Muscle of leg (tissue), 11 donors: Measurements from ENCODE around the gene TUBD1. TPM values are rescaled to one million over a fixed set of nuclear protein-coding genes. Genes with fewer than 3 reads are reported as not detected.
"Not testable (repeated sequence)": the region's sequence is repeated elsewhere in the genome, so short reads cannot be mapped to it uniquely, and the experiment has no call there.

Experiments
- DNase-seq: peaks from one replicate; pipeline ENCODE4 v3.0.0; 2013
- H3K27ac ChIP-seq: one replicate; pipeline ENCODE4 v1.5.1; 2013; ENCODE audit warnings: mild to moderate bottlenecking, low read length, control low read depth
- H3K27me3 ChIP-seq: one replicate; pipeline ENCODE4 v1.6.1; 2013; ENCODE audit warnings: low read length; ENCODE audit not compliant: control insufficient read depth, insufficient read depth
- H3K36me3 ChIP-seq: one replicate; pipeline ENCODE4 v1.6.1; 2013; ENCODE audit warnings: low read length; ENCODE audit not compliant: control insufficient read depth, insufficient read depth
- H3K4me1 ChIP-seq: one replicate; pipeline ENCODE4 v1.6.1; 2013; ENCODE audit warnings: low read length; ENCODE audit not compliant: control insufficient read depth, insufficient read depth
- H3K4me3 ChIP-seq: one replicate; pipeline ENCODE4 v1.5.1; 2013; ENCODE audit warnings: low read length, control low read depth
- H3K9me3 ChIP-seq: replicated peaks from 2 replicates; pipeline ENCODE4 v1.6.1; 2013; ENCODE audit warnings: low read depth, low read length; ENCODE audit not compliant: control insufficient read depth
- WGBS: methylation state at CpG from one replicate; pipeline ENCODE4 v1.1.5; 2013; ENCODE audit warnings: missing lambda C conversion rate; ENCODE audit not compliant: insufficient coverage; 5-methylcytosine and 5-hydroxymethylcytosine counted together
- polyA plus RNA-seq, 8 donors: library from polyadenylated mRNA; unstranded; fragments of 120-200 nt; gene quantifications; one replicate each; pipeline versions ENCODE4 v1.2.1 to v1.2.3, GENCODE V29; 2013; ENCODE audit warnings: inconsistent platforms in 1 of 8, low replicate concordance in 1 of 8; ENCODE audit not compliant: insufficient read length in 8 of 8, insufficient read depth in 1 of 8
- total RNA-seq: library from RNA; stranded (reverse); fragments of 120-200 nt; gene quantifications from one replicate; pipeline ENCODE4 v1.2.4, GENCODE V29; 2013

TUBD1 gene
- total and polyA plus RNA-seq, 9 donors = 7.2 to 12.4 (median 9.9) TPM

DNA sequence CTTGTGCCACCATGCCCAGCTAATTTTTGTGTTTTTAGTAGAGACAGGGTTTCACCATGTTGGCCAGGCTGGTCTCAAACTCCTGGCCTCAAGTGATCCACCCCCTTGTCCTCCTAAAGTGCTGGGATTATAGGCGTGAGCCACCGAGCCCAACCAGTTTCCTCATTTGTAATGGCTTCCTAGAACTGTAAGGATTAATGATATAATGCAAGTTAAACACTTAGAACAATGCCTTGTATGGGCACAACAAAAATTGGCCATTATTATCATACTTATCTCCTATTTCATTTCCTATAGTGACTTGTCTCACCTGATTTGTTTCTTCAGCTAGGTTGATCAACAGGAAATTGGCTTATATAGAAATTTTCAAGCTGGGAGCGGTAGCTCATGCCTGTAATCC lies 14.1 kb downstream of the TUBD1 start:
- DNase-seq = no peak
- Histone ChIP-seq H3K27me3 (no peaks in the 10 kb centered on the region), H3K9me3 (no peaks in the 10 kb centered on the region), H3K4me3 (no peak overlapping the region), H3K36me3 (peaks cover 30% of the 10 kb centered on the region), H3K27ac (no peak overlapping the region), H3K4me1 (no peaks in the 10 kb centered on the region)
- no CpG with 5 or more reads among the region's 3 CpGs for WGBS

- Histone ChIP-seq H3K4me1 (no peaks in the 10 kb centered on the region), H3K36me3 (peaks cover 28% of the 10 kb centered on the region)
- no peak for DNase-seq
These were observed 14.8 kb downstream of the TUBD1 start for GRCh38 chr17:59877965-59878364.

GRCh38 chr17:59876107-59876506 lies 16.6 kb downstream of the TUBD1 start:
- no peaks in the 10 kb centered on the region for H3K9me3 ChIP-seq
- H3K4me1 ChIP-seq = no peaks in the 10 kb centered on the region
- H3K36me3 ChIP-seq = peaks cover 31% of the 10 kb centered on the region
- no peak overlapping the region for H3K27ac ChIP-seq
- no peaks in the 10 kb centered on the region for H3K27me3 ChIP-seq
- WGBS = no CpG with 5 or more reads among the region's 3 CpGs
- H3K4me3 ChIP-seq = no peak overlapping the region
- DNase-seq = no peak

More at GRCh38 chr17:59877965-59878364, 14.8 kb downstream of the TUBD1 start:
- Histone ChIP-seq H3K27ac (no peak overlapping the region), H3K9me3 (no peaks in the 10 kb centered on the region), H3K4me3 (no peak overlapping the region), H3K27me3 (no peaks in the 10 kb centered on the region)
- 87% methylated on average over 4 of the region's 5 CpGs for WGBS

DNA sequence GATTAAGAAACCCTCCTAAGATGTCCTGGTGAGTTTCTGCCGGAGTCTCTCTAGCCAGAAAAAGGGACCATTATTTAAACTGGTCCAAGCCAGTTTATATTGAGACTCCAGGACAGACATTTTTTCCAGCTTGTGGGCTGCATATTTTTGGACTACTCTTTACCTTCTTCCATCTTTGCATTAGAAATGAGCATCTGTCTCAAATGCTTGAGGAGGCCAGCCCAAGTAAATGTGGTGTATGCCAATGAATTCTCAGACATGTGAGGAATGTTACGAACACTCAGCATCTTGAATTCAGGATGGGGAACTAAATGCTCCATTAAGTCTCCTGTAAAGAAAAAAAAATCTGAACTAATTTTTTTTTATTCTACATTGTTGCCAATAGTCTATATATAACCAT lies 18.4 kb downstream of the TUBD1 start:
- peaks cover 27% of the 10 kb centered on the region for H3K36me3 ChIP-seq
- WGBS = 75% methylated on average over 1 of the region's 2 CpGs

GRCh38 chr17:59873414-59873813 lies 19.3 kb downstream of the TUBD1 start:
- not testable (repeated sequence) for H3K4me3 ChIP-seq, DNase-seq, H3K27me3 ChIP-seq, H3K27ac ChIP-seq, H3K9me3 ChIP-seq, H3K4me1 ChIP-seq
- WGBS = 100% methylated on average over 1 of the region's 8 CpGs
- H3K36me3 ChIP-seq = peaks cover 24% of the 10 kb centered on the region

More for the DNA sequence above, 18.4 kb downstream of the TUBD1 start:
- Histone ChIP-seq H3K4me1 (no peaks in the 10 kb centered on the region), H3K27me3 (no peaks in the 10 kb centered on the region), H3K27ac (no peak overlapping the region), H3K4me3 (no peak overlapping the region), H3K9me3 (no peaks in the 10 kb centered on the region)
- DNase-seq = peak; percentile 53

- Histone ChIP-seq H3K27ac (no peak overlapping the region), H3K36me3 (peaks cover 19% of the 10 kb centered on the region), H3K4me3 (no peak overlapping the region), H3K27me3 (no peaks in the 10 kb centered on the region), H3K4me1 (no peaks in the 10 kb centered on the region), H3K9me3 (no peaks in the 10 kb centered on the region)
- no peak for DNase-seq
These were observed 20.4 kb downstream of the TUBD1 start for GRCh38 chr17:59872351-59872750.

- no peak for DNase-seq
- H3K4me1 ChIP-seq = no peaks in the 10 kb centered on the region
- H3K4me3 ChIP-seq = no peak overlapping the region
- H3K27me3 ChIP-seq = no peaks in the 10 kb centered on the region
- peaks cover 11% of the 10 kb centered on the region for H3K36me3 ChIP-seq
- no peaks in the 10 kb centered on the region for H3K9me3 ChIP-seq
- H3K27ac ChIP-seq = no peak overlapping the region
- 95% methylated on average over 4 of the region's 8 CpGs for WGBS
These were observed 22.3 kb downstream of the TUBD1 start for GRCh38 chr17:59870482-59870881.

DNA sequence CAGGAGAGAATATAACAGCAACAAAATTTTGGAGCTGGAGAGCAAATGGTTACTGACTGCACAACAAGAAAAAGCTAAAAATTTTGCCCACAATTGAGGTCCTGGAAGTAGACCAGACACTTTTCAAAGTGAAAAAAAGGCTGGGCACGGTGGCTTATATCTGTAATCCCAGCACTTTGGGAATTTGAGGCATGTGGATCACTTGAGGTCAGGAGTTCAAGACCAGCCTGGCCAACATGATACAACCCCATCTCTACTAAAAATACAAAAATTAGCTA lies 22.9 kb downstream of the TUBD1 start:
- DNase-seq = no peak
- WGBS = no CpG with 5 or more reads among the region's 1 CpG
- H3K36me3 ChIP-seq = peaks cover 8% of the 10 kb centered on the region
- no peaks in the 10 kb centered on the region for H3K9me3 ChIP-seq
- no peaks in the 10 kb centered on the region for H3K27me3 ChIP-seq
- no peaks in the 10 kb centered on the region for H3K4me1 ChIP-seq
- H3K27ac ChIP-seq = no peak overlapping the region
- no peak overlapping the region for H3K4me3 ChIP-seq

DNA sequence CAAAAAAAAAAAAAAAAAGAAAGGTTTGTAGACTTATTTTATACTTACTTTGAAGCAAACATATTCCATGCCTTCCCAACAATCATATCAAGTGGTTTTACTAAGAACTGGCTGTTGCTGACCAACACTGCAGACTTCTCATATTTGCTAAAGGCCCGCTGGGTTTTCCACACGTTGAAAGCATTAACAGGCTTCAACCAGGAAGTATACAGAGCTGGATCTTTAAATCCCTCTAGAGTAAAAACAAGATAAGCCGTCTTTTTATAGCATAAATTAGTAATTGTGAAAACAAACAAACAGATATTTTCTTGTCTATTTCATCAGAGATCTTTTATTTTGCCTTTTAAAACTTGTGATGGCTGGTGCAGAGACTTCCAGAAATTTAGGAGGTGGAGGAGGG lies 29.1 kb downstream of the TUBD1 start:
- no CpG with 5 or more reads among the region's 3 CpGs for WGBS
- Histone ChIP-seq H3K9me3 (no peaks in the 10 kb centered on the region), H3K27me3 (no peaks in the 10 kb centered on the region), H3K4me1 (no peaks in the 10 kb centered on the region), H3K4me3 (no peak overlapping the region), H3K36me3 (peaks cover 13% of the 10 kb centered on the region), H3K27ac (no peak overlapping the region)
- peak; percentile 67 for DNase-seq

DNA sequence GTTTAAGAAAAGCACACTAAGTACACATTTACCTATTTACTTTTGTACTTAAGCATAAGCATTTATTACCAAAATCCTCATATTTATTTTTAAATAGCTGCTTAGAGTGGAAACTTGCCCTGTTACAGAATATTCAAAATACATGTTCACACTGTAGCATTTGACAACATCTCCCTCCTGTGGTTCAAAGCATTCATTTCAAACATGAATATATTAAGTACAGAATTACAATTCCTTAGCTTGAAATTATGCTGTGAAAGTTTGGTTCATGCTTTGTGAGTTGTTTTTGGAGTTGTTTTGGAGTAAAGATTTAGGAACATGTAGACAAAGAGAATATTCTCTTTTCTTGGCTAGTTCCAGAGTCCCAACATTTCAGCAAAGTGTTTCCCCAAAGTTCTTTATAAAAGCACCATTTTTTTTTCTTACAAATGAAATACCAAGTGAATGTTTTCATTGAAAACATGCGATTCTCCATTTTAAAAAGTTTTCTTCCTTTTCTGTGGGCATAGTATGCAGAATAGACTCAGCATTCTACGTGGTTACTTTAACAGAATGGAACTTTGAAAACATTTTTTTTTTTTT lies 33.2 kb downstream of the TUBD1 start:
- WGBS = no CpG with 5 or more reads among the region's 2 CpGs
- Histone ChIP-seq H3K4me1 (no peaks in the 10 kb centered on the region), H3K36me3 (peaks cover 11% of the 10 kb centered on the region), H3K4me3 (no peak overlapping the region), H3K27me3 (no peaks in the 10 kb centered on the region), H3K9me3 (no peaks in the 10 kb centered on the region), H3K27ac (no peak overlapping the region)
- peak; percentile 79 for DNase-seq

DNA sequence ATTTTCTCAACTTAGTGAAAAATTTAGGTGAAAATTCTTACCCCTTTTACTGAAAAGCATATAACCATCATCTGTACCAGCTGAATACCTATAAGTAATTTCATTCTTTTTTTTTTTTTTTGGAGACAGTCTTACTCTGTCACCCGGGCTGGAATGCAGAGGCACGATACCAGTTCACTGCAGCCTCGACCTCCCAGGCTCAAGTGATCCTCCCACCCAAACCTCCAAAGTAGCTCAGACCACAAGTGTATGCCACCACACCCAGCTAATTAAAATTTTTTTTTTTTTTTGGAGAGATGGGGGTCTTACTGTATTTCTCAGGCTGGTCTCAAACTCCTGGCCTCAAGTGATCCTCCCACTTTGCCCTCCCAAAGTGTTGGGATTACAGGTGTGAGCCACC lies 33.8 kb downstream of the TUBD1 start:
- WGBS = no CpG with 5 or more reads among the region's 3 CpGs
- Histone ChIP-seq H3K27ac (no peak overlapping the region), H3K36me3 (peaks cover 11% of the 10 kb centered on the region), H3K9me3 (no peaks in the 10 kb centered on the region), H3K4me3 (no peak overlapping the region), H3K27me3 (no peaks in the 10 kb centered on the region), H3K4me1 (no peaks in the 10 kb centered on the region)
- DNase-seq = no peak
